ENCODE results near the gene ATP2C2.
"Not testable (repeated sequence)": the region's sequence is repeated elsewhere in the genome, so short reads cannot be mapped to it uniquely, and the experiment has no call there.

Gene ATP2C2

DNA sequence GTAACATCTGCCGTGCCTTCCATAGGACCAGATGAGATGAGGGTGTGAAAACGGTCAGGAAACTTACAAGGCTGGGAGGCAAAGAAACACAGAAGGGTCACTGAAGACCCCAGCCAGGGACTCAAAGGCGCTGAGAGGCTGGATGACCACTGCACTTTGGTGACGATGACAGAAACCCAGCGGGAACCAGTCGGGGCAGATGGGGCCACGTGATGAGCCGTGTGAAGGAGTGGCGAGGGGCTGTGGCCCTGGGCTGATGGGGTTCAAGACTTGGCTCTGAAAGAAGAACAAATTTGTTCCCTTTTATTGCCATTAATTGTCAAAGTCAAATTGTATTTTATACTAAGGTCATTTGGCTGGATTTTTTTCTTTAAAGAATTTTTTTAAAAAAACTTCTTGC lies 28.6 kb upstream of the ATP2C2 start:
- no peak for DNase-seq (ENCODE audit: low read depth)

GRCh38 chr16:84340325-84341040 lies 27.9 kb upstream of the ATP2C2 start:
- no peak for DNase-seq (ENCODE audit: low read depth)

GRCh38 chr16:84341528-84342295 lies 26.6 kb upstream of the ATP2C2 start:
- DNase-seq (ENCODE audit: low read depth): no peak

- DNase-seq (ENCODE audit: low read depth): not testable (repeated sequence)
These were observed 24.5 kb upstream of the ATP2C2 start for GRCh38 chr16:84343800-84344199.

DNA sequence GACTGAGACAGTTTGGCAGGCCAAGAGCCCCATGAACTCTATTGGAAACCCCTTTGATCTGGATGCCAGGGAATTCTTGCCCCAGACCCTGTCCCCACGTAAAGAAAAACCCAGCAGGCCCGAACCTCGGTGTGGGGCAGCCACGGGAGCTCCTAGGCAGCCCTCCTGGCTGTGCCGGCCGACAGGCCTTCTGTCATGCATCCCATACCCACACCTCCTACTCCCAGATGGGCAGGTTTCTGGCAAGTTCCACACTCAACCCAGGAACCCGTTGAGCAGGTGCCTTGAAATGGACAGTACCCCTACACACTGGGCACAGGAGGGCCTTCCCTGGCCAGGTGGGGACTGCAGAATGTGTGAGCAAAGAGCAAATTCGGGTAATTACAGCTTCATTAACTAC lies 23.6 kb upstream of the ATP2C2 start:
- DNase-seq (ENCODE audit: low read depth): no peak

- DNase-seq (ENCODE audit: low read depth): no peak
These were observed 21.2 kb upstream of the ATP2C2 start for GRCh38 chr16:84347161-84347560.

- DNase-seq (ENCODE audit: low read depth): no peak
These were observed 19.9 kb upstream of the ATP2C2 start for GRCh38 chr16:84348386-84348888.

- no peak for DNase-seq (ENCODE audit: low read depth)
These were observed 18.3 kb upstream of the ATP2C2 start for GRCh38 chr16:84349862-84350684.

DNA sequence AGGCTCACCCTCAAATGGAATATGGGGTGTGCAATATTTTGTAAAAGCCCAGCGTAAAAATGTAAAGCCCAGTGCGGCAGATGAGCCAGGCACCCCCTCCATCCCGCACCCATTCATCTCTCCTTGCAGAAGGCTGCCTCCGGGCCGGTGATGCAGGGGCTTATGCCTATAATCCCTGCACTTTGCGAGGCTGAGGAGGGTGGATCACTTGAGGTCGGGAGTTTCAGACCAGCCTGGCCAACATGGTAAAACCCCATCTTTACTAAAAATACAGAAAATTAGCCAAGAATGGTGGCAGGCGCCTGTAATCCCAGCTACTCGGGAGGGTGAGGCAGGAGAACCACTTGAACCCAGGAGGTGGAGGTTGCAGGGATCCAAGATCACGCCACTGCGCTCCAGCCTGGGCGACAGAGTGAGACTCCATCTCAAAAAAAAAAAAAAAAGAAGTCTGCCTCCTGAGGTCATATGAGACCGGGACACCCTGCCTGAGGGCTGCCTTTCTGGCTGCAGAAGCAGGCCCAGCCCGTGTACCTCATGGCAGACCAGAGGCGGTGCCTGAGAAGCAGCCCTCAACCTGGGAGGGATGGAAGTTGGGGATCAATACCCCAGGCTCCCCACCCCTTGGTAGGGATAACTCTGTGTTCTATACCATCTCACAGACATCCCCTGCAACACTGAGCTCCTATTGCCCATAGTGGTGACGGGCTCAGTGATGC lies 17.5 kb upstream of the ATP2C2 start:
- DNase-seq (ENCODE audit: low read depth): no peak

DNA sequence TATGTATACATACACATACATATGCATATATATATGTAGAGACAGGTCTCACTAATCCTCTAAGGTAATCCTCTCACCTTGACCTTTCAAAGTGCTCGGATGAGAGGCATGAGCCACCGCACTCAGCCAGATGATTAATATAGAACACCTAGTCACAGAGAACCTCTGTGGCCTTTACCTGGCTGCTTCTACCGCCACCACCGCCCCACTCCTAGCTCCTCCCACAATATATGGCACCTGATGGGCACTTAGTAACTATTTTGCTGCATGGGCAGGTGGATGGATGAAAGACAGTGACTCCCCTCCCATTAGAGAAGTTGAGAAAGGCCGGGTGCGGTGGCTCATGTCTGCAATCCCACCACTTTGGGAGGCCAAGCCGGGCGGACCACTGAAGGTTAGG lies 16.7 kb upstream of the ATP2C2 start:
- no peak for DNase-seq (ENCODE audit: low read depth)

DNA sequence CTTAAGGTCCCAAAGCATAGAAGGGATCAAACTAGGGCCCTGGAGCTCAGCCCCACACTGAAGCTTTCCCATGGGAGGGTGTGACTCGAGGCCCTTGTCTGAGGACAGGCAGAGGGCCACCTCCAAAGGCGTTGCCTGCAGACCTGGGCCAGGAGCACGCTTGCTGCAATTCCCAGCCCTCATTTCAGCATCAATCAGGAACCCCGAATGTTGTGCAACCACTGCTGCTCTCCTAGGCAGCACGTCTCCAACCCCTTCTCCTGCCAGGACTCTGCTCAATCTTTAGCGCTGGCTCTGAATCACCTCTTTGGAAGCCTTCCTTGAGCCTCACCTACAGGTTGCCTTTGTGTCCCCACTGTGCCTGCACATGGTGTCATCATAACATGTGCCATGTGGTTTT lies 14.0 kb upstream of the ATP2C2 start:
- DNase-seq (ENCODE audit: low read depth): no peak

DNA sequence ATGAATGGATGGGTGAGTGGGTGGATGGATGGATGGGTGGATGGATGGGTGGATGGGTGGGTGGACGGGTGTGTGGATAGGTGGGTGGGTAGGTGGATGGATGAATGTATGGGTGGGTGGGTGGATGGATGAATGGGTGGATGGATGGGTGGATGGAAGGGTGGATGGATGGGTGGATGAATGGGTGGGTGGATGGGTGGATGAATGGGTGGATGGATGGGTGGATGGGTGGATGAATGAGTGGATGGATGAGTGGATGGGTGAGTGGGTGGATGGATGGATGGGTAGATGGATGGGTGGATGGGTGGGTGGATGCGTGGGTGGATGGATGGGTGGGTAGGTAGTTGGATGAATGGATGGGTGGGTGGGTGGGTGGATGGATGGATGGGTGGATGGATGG lies 13.2 kb upstream of the ATP2C2 start:
- no peak for DNase-seq (ENCODE audit: low read depth)

DNA sequence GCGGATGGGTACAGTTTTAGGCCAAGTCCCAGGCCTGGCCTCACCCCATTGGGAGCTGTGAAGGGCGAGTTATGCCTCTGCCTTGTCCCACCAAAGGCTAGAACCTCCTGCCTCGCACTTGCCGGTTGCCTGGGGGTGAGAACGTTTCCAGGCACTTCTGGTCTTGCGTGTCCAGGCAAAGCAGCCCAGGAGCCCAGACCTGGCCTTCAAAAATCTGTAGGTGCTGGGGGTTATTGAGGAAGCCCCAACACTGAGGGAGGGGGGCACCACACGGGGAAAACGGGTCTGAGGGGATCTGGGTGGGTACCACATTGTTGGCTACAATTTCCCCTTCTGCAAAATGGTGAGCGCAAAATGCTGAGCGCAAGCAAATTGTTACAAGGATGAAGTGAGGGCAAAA lies 12.2 kb upstream of the ATP2C2 start:
- DNase-seq (ENCODE audit: low read depth): no peak

GRCh38 chr16:84356591-84357116 lies 11.7 kb upstream of the ATP2C2 start:
- no peak for DNase-seq (ENCODE audit: low read depth)

DNA sequence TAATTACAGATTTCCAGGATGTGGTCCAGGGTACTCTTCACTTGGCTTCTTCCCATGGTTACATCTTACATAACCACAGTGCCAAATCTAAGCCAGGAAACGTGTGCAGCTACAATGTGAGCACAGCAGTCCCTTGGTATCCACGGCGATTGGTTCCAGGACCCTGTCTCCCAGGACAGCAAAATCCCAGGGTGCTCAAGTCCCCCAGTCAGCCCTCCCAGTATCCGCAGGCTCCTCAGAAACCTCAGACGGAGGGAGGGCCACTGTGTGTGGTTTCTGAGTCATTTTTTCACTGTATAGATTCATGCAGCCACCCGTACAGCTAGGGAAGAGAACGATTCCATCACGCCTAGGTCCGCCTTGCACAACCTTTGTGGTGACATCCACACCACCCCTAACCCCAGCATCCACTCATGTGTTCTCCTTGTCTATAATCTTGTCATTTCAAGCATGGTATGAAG lies 11.1 kb upstream of the ATP2C2 start:
- DNase-seq (ENCODE audit: low read depth): no peak

GRCh38 chr16:84358601-84359295 lies 9.6 kb upstream of the ATP2C2 start:
- no peak for DNase-seq (ENCODE audit: low read depth)

GRCh38 chr16:84359326-84359725 lies 9.0 kb upstream of the ATP2C2 start:
- DNase-seq (ENCODE audit: low read depth): no peak

GRCh38 chr16:84360170-84360569 lies 8.2 kb upstream of the ATP2C2 start:
- peak; percentile 3 for DNase-seq (ENCODE audit: low read depth)

GRCh38 chr16:84360748-84361147 lies 7.6 kb upstream of the ATP2C2 start:
- DNase-seq (ENCODE audit: low read depth): no peak

GRCh38 chr16:84361546-84361945 lies 6.8 kb upstream of the ATP2C2 start:
- no peak for DNase-seq (ENCODE audit: low read depth)

DNA sequence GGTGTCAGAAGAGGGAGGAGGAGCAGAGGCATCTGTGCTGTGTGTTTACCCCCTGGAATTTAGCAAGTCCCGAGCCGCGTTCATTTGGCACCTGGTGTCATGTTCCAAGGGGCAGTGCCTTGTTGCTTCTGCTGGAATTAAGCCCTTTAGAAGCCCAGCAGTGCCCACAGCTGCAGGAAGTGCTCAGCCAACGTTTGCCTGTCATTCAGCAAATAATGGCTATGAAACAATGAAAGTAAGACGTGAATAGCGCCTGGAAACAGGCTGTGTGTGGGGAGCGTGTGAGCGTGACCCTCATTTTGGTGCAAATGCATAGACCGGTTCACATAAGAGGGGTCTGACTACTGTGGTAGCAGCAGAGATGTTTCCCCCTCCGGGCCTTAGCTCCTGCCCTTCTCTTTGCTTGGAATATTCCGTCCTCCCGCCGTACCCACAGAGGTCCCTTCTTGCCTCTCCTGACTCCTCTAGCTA lies 5.8 kb upstream of the ATP2C2 start:
- no peak for DNase-seq (ENCODE audit: low read depth)

Data from activated T-helper 1 cell treated with Interleukin-2 at 50 U/mL for 16 hours (primary cell).